Astrocyte of the spinal cord (primary cell): Measurements from ENCODE around the gene ATAD3C.
"Not testable (repeated sequence)": the region's sequence is repeated elsewhere in the genome, so short reads cannot be mapped to it uniquely, and the experiment has no call there.

Experiments used
- DNase-seq: peaks from one replicate; pipeline ENCODE4 v3.0.0; 2011; ENCODE audit warnings: low read depth, low spot score
- H3K4me3 ChIP-seq: 2 replicates; pipeline ENCODE4 v1.5.1; 2011; ENCODE audit warnings: low read depth, mild to moderate bottlenecking, low read length, moderate library complexity
- in situ Hi-C: cut with HindIII; loops from 2 replicates; pipeline ENCODE4 v1.10.0; 2017; ENCODE audit warnings: low sequenced_read_pairs
- TF ChIP-seq, protein P1 (sequence below): IDR thresholded peaks from 2 replicates; pipeline ENCODE4 v1.5.1; 2012; ENCODE audit warnings: low read depth, mild to moderate bottlenecking, low read length, inconsistent platforms

Gene ATAD3C, protein sequence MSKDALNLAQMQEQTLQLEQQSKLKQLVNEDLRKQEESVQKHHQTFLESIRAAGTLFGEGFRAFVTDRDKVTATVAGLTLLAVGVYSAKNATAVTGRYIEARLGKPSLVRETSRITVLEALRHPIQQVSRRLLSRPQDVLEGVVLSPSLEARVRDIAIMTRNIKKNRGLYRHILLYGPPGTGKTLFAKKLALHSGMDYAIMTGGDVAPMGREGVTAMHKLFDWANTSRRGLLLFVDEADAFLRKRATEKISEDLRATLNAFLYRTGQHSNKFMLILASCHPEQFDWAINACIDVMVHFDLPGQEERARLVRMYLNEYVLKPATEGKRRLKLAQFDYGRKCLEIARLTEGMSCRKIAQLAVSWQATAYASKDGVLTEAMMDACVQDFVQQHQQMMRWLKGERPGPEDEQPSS

DNA sequence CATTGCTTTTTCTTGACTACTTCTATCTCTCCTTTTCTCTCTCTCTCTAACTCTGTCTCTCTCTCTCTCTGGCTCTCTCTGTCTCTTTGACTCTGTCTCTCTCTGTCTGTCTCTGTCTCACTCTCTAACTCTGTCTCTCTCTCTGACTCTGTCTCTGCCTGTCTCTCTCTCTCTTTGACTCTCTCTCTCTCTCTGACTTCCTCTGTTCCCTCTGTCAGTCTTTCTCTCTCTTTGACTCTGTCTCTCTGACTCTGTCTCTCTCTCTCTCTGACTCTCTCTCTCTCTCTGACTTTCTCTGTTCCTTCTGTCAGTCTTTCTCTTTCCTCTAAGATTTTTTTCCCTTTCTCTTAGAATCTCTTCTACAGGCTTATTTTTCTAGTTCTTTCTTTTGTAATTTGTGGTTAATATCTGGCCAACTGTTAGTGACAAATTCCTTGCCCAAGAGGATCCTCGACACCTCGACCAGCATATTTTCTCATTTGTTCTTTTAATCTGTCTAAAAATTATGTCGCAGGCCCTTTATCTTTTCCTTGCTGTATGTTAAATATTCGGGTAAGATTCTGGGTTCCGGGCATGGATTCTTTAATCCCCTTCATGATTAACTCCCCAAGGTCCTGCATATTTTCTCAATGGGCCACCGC is at the start of gene ATAD3C:
TSS of gene ATAD3C (plus strand) at position 591 of the 641 bp plus-strand sequence. CDS start 995 bp downstream, outside the sequence.
- no peak for DNase-seq
- in situ Hi-C loops: no loop called here
- H3K4me3 ChIP-seq: no peak within 1 kb of the TSS
- TF ChIP-seq, protein P1, sequence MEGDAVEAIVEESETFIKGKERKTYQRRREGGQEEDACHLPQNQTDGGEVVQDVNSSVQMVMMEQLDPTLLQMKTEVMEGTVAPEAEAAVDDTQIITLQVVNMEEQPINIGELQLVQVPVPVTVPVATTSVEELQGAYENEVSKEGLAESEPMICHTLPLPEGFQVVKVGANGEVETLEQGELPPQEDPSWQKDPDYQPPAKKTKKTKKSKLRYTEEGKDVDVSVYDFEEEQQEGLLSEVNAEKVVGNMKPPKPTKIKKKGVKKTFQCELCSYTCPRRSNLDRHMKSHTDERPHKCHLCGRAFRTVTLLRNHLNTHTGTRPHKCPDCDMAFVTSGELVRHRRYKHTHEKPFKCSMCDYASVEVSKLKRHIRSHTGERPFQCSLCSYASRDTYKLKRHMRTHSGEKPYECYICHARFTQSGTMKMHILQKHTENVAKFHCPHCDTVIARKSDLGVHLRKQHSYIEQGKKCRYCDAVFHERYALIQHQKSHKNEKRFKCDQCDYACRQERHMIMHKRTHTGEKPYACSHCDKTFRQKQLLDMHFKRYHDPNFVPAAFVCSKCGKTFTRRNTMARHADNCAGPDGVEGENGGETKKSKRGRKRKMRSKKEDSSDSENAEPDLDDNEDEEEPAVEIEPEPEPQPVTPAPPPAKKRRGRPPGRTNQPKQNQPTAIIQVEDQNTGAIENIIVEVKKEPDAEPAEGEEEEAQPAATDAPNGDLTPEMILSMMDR: no peak

DNA sequence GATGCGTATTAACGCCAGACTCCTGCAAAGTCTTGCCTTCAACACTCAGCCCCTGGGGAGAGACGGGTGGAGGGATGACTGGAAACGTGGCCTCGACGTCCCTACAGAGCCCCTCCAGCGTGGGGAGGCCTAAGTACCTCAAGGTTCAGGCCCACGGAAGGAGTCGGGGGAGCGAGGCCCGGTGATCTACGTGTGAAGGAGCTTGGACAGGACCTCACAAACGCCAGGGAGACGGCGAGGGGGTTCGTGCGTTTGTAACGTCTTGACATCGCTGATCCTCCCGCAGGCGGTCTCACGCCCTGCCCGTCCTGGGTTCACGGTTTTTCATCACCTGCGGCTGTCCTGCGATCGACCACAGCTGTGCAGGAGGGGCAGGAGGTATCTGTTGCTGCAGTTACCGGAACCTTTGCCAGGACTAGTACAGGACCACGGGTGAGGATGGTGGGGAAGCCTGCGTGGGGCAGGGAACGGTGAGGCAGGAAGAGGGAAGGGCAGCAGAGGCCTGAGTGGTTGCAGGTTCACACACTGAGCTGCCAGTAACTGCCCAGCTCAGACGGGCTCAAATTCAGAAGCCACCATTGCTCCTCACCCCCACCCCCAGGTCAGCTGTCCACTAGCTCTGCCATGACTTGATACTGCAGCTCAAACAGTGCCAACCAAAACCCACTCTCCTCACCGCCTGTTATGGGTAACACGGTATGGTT is 49.5 kb upstream of the ATAD3C start:
- peak overlapping the region; percentile 88 for H3K4me3 ChIP-seq
- TF ChIP-seq, protein P1: no peak
- in situ Hi-C loops: no loop called here
- DNase-seq: peak; percentile 12

DNA sequence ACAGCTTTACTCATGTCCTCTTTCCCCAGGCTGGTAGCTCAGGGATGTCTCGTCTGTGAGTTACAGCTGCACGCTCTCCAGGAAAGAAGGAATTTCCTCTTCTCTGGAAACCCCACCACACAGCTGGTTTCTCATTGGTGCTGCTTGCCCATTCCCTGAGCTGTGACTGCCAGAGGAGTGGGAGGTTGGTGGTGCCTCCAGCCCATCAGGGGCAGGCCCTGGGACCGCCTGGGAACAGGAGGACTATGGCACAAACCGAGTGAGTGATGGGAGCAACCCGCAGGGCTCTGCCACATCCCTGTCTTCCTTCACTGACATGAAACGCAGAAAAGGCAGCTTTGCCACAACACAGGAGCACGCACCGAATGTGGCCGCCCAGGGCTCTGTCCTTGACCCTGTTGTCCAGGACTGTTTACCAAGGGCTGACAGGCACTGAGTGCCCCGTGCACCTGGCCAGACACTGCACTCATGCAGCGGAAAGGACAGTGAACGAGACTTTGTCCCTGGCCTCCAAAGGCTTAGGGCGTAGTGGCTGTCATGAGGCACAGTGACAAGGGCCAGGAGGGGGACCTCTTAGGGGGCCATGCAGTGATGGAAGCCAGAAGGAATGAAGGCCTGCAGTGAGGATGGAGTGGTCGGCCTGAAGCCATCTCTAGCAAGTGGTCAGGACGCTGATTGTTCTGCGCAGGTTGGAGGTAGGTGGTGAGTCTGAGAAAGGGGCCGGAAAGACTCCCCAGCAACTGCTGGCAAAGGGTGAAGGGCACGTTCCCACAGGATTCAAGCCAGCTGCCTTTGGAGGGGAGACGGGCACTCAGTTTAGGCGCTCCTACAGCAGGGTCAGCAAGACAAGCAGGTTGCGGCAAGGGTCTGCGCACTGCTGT is 48.7 kb upstream of the ATAD3C start:
- no peak for DNase-seq
- in situ Hi-C loops: no loop called here
- peak overlapping the region; percentile 88 for H3K4me3 ChIP-seq
- TF ChIP-seq, protein P1: no peak

DNA sequence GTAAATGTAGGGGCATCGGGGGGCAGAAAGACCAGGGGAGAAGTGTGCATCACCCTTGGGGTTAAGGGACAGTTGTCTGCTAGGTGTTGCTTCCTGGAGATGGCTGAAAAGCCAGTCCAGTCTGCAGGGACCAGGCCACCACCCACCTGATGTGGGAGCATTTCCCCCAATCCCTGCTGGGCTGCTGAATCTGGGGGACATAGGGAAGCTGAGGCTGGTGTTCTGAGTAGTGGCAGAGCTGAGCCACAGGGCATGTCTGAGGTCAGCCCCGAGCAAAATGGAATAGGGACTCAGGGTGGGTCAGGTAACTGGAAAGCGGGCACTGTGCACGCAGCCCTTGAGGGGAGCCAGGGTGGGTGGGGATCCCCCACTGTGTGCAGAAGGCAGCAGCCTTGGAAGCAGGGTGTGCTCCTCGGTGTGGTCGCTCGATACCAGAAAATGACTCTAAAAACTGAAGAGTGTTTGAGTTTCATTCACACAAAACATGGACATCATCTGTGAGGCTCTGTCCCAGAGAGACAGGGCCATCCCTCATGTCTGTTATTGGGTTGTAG is 48.0 kb upstream of the ATAD3C start:
- H3K4me3 ChIP-seq: no peak overlapping the region
- in situ Hi-C loops: no loop called here
- TF ChIP-seq, protein P1: no peak
- DNase-seq: no peak

DNA sequence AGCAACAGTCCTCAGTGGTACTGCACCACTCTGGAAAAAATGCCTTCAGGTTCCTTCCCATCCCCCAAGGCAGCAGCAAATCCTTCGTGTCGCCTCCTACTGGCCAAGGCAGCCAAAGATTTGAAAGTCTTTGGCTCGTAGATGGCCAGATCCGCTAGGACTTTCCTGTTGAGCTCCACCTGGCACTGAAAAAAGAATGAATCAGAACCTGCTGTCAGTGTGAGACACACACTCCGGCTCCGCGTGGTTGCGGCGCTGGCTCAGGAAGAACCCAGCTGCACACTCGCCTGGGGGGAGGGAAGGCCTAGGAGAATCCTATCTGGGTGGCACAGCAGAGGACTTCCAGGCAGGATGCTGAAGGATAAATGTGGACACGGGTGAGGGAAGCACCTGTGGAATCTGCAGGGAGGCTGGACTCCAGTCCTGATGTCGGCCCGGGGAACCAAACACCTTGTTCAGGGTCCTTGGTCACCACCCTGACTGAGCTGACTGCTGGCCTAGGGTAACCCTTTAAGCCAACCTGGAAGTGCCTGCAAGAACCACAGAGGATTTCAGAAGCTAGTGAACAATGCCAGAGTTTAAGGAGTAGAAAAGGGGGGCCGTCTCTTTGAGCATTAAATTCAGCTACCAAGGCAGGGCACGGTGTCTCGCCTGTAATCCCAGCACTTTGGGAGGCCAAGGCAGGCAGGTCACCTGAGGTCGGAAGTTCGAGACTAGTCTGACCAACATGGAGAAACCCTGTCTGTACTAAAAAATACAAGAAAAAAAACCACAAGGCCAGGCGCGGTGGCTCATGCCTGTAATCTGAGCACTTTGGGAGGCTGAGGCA is 47.2 kb upstream of the ATAD3C start:
- no peak overlapping the region for H3K4me3 ChIP-seq

DNA sequence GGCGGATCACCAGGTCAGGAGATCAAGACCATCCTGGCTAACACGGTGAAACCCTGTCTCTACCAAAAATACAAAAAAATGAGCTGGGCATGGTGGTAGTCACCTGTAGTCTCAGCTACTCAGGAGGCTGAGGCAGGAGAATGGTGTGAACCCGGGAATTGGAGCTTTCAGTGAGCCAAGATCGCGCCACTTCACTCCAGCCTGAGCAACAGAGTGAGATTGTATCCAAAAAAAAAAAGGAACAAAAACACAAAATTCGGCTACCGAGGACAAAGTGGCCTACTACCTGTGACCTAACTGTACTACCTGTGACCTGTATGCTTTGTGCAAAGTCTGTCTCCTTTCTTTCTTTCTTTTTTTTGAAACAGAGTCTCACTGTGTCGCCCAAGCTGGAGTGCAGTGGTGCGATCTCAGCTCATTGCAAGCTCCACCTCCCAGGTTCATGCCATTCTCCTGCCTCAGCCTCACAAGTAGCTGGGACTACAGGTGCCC is 46.5 kb upstream of the ATAD3C start:
- in situ Hi-C loops, H3K4me3 ChIP-seq, DNase-seq: not testable (repeated sequence)

More for the DNA sequence above, 47.2 kb upstream of the ATAD3C start:
- in situ Hi-C loops: no loop called here
- peak; percentile 56 for DNase-seq
- TF ChIP-seq, protein P1: peak; percentile 73
